Measurements from ENCODE around the gene CELF4.

CELF4 gene

DNA sequence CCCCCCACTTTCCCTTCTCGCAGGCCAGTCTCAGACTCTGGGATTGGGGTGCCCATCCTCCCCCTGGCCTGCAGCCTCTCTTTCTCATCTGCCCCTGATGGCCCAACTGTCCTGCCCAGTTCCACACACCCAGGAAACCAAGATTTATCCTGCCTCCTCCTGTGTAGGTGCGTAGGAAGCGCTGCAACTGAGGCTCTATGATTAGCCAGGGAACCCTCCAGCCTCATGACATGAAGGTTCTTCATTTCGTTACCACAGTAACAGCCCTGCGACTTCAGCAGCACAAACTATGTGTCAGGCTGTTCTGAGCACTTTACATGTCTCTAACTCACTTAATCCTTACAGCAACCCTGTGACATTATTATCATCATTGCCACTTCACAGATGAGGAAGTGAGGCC lies 305.9 kb downstream of the CELF4 start:
- Histone ChIP-seq H3K4me3 (ENCODE audit: insufficient read depth, low read depth, low read length, poor library complexity, severe bottlenecking) (no peak overlapping the region), H3K36me3 (ENCODE audit: control insufficient read depth, insufficient read depth, low read length) (no peaks in the 10 kb centered on the region), H3K27me3 (replicated peaks; ENCODE audit: control insufficient read depth, insufficient read depth, low read length, poor library complexity, severe bottlenecking) (peaks cover 8% of the 10 kb centered on the region), H3K4me1 (ENCODE audit: control insufficient read depth, insufficient read depth, low read length, poor library complexity, severe bottlenecking) (no peaks in the 10 kb centered on the region), H3K9me3 (ENCODE audit: control insufficient read depth, low read length) (no peaks in the 10 kb centered on the region), H3K27ac (ENCODE audit: insufficient read depth, low read length, poor library complexity, severe bottlenecking) (no peak overlapping the region)
- no peak for DNase-seq

DNA sequence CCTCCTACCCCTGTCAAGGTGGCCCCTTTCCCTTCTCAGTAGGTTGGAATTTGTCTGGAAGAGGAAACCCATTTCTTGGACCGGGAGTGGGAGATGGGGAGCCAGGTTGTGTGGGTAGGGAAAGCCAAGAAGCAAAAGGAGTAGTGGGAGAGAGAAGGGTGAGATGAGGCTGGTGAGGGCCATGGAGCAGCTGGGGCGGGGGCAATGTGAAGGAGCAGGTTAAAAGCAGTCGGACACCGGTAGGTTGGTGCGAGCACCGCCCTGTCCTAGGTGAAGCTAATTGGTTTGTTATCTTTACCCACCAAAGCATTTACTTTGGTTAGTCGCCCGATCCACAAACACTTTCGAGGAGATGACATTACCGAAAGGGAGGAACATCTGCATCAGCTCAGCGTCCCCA lies 306.8 kb downstream of the CELF4 start:
- no peak for DNase-seq
- Histone ChIP-seq H3K9me3 (ENCODE audit: control insufficient read depth, low read length) (no peaks in the 10 kb centered on the region), H3K36me3 (ENCODE audit: control insufficient read depth, insufficient read depth, low read length) (no peaks in the 10 kb centered on the region), H3K27ac (ENCODE audit: insufficient read depth, low read length, poor library complexity, severe bottlenecking) (no peak overlapping the region), H3K27me3 (replicated peaks; ENCODE audit: control insufficient read depth, insufficient read depth, low read length, poor library complexity, severe bottlenecking) (peaks cover 12% of the 10 kb centered on the region), H3K4me1 (ENCODE audit: control insufficient read depth, insufficient read depth, low read length, poor library complexity, severe bottlenecking) (no peaks in the 10 kb centered on the region), H3K4me3 (ENCODE audit: insufficient read depth, low read depth, low read length, poor library complexity, severe bottlenecking) (no peak overlapping the region)

DNA sequence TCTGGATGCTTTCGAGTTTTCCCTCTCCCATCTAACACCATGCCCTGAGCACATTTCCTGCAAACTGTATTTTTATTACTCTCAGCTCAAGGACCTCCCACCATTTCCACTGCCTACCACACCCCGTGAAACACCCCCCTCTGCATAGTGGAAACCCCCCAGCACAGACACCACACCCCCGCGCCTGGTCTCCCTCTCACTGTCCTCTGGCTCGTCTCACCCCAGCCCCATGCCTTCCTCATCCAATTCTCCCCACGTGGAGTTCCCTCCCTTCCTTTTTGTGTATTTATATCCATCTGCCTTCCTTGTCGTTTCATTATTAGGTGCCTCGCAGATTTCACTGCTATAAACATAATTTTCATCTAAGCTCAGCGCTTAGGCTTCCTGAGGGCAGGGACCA lies 307.5 kb downstream of the CELF4 start:
- no peaks in the 10 kb centered on the region for H3K36me3 ChIP-seq (ENCODE audit: control insufficient read depth, insufficient read depth, low read length)
- peaks cover 17% of the 10 kb centered on the region for H3K27me3 ChIP-seq (replicated peaks; ENCODE audit: control insufficient read depth, insufficient read depth, low read length, poor library complexity, severe bottlenecking)
- no peak for DNase-seq
- H3K4me1 ChIP-seq (ENCODE audit: control insufficient read depth, insufficient read depth, low read length, poor library complexity, severe bottlenecking), result peaks cover 2% of the 10 kb centered on the region
- no peak overlapping the region for H3K27ac ChIP-seq (ENCODE audit: insufficient read depth, low read length, poor library complexity, severe bottlenecking)
- no peak overlapping the region for H3K4me3 ChIP-seq (ENCODE audit: insufficient read depth, low read depth, low read length, poor library complexity, severe bottlenecking)
- no peaks in the 10 kb centered on the region for H3K9me3 ChIP-seq (ENCODE audit: control insufficient read depth, low read length)

DNA sequence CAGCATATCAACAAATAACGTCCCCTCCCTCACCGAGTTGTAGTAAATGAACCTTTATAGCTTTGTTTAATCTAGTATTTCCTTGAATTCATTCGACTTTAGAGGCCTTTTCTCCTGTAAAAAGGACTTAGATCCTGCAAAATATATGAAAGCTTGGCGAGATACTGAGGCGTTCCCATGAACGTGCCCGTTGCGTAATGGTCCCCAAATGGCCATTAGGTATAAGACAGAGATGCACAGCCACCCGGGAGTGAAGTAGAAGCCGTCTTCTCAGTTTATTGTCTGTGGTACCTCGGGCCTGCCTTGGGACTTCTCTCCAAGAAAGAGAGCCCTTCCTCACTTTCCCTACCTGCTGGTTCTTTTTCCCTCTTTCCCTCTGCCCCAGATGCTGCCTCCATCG lies 310.6 kb downstream of the CELF4 start:
- no peaks in the 10 kb centered on the region for H3K9me3 ChIP-seq (ENCODE audit: control insufficient read depth, low read length)
- no peak for DNase-seq
- H3K27ac ChIP-seq (ENCODE audit: insufficient read depth, low read length, poor library complexity, severe bottlenecking), result no peak overlapping the region
- H3K4me3 ChIP-seq (ENCODE audit: insufficient read depth, low read depth, low read length, poor library complexity, severe bottlenecking), result no peak overlapping the region
- peaks cover 2% of the 10 kb centered on the region for H3K4me1 ChIP-seq (ENCODE audit: control insufficient read depth, insufficient read depth, low read length, poor library complexity, severe bottlenecking)
- H3K36me3 ChIP-seq (ENCODE audit: control insufficient read depth, insufficient read depth, low read length), result no peaks in the 10 kb centered on the region
- H3K27me3 ChIP-seq (replicated peaks; ENCODE audit: control insufficient read depth, insufficient read depth, low read length, poor library complexity, severe bottlenecking), result peaks cover 17% of the 10 kb centered on the region

DNA sequence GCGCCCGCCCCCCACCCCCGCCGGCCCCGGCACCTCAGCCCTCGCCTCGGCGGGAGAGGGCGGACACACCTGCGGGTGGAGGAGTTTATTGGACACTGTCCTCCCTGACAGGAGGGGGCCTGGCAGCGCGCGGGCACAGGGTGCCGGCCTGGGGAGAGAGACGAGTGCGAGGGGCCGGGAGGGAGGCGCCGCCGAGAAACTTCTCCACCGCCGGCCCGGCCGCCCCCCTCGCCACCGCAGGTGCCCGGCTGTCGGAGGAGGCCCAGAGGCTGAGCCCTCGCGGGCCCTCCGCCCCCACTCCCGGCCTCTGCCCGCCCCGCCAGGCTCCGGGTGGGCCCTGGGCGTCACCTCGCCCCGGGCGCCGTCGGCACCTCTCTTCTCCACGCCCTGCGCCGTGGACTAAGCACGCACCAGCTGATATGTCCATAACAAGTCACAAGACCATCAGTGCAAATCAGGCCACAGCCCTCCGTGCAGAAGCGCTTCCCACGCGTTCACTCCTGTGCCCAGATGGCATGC lies 311.3 kb downstream of the CELF4 start:
- peaks cover 17% of the 10 kb centered on the region for H3K27me3 ChIP-seq (replicated peaks; ENCODE audit: control insufficient read depth, insufficient read depth, low read length, poor library complexity, severe bottlenecking)
- no peak for DNase-seq
- no peak overlapping the region for H3K4me3 ChIP-seq (ENCODE audit: insufficient read depth, low read depth, low read length, poor library complexity, severe bottlenecking)
- H3K4me1 ChIP-seq (ENCODE audit: control insufficient read depth, insufficient read depth, low read length, poor library complexity, severe bottlenecking), result peaks cover 2% of the 10 kb centered on the region
- H3K36me3 ChIP-seq (ENCODE audit: control insufficient read depth, insufficient read depth, low read length), result no peaks in the 10 kb centered on the region
- H3K9me3 ChIP-seq (ENCODE audit: control insufficient read depth, low read length), result no peaks in the 10 kb centered on the region
- no peak overlapping the region for H3K27ac ChIP-seq (ENCODE audit: insufficient read depth, low read length, poor library complexity, severe bottlenecking)

DNA sequence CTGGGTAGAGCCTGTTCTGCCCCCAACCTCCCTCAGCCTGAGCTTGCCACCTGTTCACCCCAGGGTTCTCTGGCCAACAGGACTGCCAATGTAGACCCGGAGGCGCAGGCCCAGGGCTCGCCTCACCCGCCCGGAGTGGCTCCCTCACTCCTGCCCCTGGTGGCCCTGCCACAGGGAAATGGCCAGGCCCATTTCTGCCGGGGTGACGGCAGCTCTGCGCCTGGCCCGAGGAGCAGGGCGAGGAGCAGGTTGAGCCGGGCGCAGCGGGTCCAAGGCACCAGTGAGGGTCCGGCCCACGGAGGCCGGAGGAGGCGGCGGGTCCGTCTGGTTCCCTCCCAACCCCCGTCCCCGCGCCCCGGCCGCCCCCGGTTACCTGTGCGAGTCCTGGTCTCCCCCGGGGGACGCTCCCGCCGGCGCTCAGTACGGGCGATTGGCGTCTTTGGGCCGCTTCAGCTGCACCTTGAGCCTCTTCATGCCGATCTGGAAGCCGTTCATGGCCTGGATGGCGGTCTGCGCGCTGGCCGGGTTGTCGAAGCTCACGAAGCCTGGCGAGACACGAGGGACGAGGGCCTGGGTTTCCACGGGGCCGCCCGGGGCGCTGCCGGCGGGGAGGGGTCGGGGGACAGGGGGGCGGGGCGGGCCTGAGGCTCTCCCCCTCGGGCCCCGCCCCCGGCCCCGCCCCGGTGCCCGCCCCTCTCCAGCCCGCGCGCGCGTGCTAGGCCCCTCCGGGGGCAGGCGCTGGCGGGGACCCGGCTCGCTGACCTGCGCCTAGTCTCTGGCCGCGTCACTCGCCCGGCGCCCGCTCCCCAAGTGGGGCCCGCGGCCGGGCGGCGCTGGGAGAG lies 312.0 kb downstream of the CELF4 start:
- H3K4me3 ChIP-seq (ENCODE audit: insufficient read depth, low read depth, low read length, poor library complexity, severe bottlenecking), result no peak overlapping the region
- no peak for DNase-seq
- H3K9me3 ChIP-seq (ENCODE audit: control insufficient read depth, low read length), result no peaks in the 10 kb centered on the region
- peaks cover 2% of the 10 kb centered on the region for H3K4me1 ChIP-seq (ENCODE audit: control insufficient read depth, insufficient read depth, low read length, poor library complexity, severe bottlenecking)
- H3K36me3 ChIP-seq (ENCODE audit: control insufficient read depth, insufficient read depth, low read length), result no peaks in the 10 kb centered on the region
- peaks cover 17% of the 10 kb centered on the region for H3K27me3 ChIP-seq (replicated peaks; ENCODE audit: control insufficient read depth, insufficient read depth, low read length, poor library complexity, severe bottlenecking)
- H3K27ac ChIP-seq (ENCODE audit: insufficient read depth, low read length, poor library complexity, severe bottlenecking), result no peak overlapping the region

DNA sequence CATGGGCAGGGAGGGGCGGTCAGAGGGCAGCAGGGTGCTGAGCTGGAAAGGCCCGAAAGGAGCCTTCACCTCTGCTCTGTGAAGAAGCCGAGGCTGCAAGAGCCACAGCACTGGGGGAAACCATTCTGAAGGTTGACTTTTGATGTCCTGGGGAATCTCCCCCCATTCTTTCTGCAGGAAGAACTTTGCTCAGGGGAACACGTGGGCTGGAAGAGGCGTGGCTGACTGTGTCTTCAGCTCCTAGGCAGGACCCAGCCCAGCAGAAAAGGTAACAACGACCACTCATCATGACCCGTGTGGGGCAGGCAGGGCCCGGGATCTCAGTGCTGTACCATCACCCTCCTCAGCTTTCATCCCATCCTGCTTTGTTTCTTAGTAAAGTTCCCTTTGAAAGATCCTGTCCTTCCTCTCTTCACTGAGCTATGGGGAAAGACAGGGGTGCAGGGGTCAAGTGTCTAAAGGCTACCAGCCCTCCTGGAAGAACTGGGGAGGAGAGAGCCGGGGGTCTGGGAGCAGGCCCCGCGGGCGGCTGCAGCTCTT lies 312.7 kb downstream of the CELF4 start:
- Histone ChIP-seq H3K27me3 (replicated peaks; ENCODE audit: control insufficient read depth, insufficient read depth, low read length, poor library complexity, severe bottlenecking) (peaks cover 17% of the 10 kb centered on the region), H3K36me3 (ENCODE audit: control insufficient read depth, insufficient read depth, low read length) (no peaks in the 10 kb centered on the region), H3K4me1 (ENCODE audit: control insufficient read depth, insufficient read depth, low read length, poor library complexity, severe bottlenecking) (peaks cover 2% of the 10 kb centered on the region), H3K9me3 (ENCODE audit: control insufficient read depth, low read length) (no peaks in the 10 kb centered on the region), H3K27ac (ENCODE audit: insufficient read depth, low read length, poor library complexity, severe bottlenecking) (no peak overlapping the region), H3K4me3 (ENCODE audit: insufficient read depth, low read depth, low read length, poor library complexity, severe bottlenecking) (no peak overlapping the region)
- DNase-seq, result no peak

DNA sequence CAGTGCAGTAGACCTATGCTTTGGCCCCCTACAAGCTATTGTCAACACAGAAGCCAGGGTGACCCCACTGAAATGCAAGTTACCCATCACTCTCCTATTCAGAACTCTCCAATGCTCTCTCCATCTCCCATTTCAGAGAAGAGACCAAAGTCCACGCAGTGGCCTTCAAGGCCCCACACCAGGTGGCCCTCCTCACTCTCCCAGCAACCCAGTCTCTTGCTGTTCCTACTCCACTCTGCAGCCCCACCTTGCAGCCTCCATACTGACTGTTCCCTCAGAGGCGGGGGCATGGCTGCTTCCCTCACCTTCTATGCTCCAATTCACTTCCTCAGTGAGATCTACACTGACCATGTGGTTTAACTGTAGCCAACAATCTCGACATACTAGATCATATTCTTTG lies 313.3 kb downstream of the CELF4 start:
- Histone ChIP-seq H3K27me3 (replicated peaks; ENCODE audit: control insufficient read depth, insufficient read depth, low read length, poor library complexity, severe bottlenecking) (peaks cover 17% of the 10 kb centered on the region), H3K4me1 (ENCODE audit: control insufficient read depth, insufficient read depth, low read length, poor library complexity, severe bottlenecking) (peaks cover 2% of the 10 kb centered on the region), H3K9me3 (ENCODE audit: control insufficient read depth, low read length) (no peaks in the 10 kb centered on the region), H3K36me3 (ENCODE audit: control insufficient read depth, insufficient read depth, low read length) (no peaks in the 10 kb centered on the region), H3K4me3 (ENCODE audit: insufficient read depth, low read depth, low read length, poor library complexity, severe bottlenecking) (no peak overlapping the region), H3K27ac (ENCODE audit: insufficient read depth, low read length, poor library complexity, severe bottlenecking) (no peak overlapping the region)
- no peak for DNase-seq

DNA sequence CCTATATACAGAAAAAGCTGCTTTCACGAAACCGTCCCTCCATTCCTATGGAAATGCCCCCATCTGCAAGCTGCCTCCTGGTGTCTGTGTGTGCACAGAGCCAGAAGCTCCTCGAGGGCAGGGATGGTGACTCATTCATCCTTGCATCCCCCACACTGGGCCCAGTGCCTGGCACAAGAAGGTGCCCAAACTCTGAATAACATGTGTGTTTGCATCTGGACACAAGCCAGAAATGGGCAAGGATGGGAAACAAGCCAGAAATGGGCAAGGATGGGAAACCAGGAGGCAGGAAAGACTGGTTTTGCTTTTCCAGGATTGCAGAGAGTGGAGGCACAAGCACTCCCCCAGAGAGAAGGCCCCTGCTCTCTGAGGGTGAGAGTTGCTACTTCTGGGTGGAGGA lies 313.9 kb downstream of the CELF4 start:
- peaks cover 17% of the 10 kb centered on the region for H3K27me3 ChIP-seq (replicated peaks; ENCODE audit: control insufficient read depth, insufficient read depth, low read length, poor library complexity, severe bottlenecking)
- no peak for DNase-seq
- peaks cover 2% of the 10 kb centered on the region for H3K4me1 ChIP-seq (ENCODE audit: control insufficient read depth, insufficient read depth, low read length, poor library complexity, severe bottlenecking)
- H3K27ac ChIP-seq (ENCODE audit: insufficient read depth, low read length, poor library complexity, severe bottlenecking), result no peak overlapping the region
- no peak overlapping the region for H3K4me3 ChIP-seq (ENCODE audit: insufficient read depth, low read depth, low read length, poor library complexity, severe bottlenecking)
- H3K36me3 ChIP-seq (ENCODE audit: control insufficient read depth, insufficient read depth, low read length), result no peaks in the 10 kb centered on the region
- no peaks in the 10 kb centered on the region for H3K9me3 ChIP-seq (ENCODE audit: control insufficient read depth, low read length)

DNA sequence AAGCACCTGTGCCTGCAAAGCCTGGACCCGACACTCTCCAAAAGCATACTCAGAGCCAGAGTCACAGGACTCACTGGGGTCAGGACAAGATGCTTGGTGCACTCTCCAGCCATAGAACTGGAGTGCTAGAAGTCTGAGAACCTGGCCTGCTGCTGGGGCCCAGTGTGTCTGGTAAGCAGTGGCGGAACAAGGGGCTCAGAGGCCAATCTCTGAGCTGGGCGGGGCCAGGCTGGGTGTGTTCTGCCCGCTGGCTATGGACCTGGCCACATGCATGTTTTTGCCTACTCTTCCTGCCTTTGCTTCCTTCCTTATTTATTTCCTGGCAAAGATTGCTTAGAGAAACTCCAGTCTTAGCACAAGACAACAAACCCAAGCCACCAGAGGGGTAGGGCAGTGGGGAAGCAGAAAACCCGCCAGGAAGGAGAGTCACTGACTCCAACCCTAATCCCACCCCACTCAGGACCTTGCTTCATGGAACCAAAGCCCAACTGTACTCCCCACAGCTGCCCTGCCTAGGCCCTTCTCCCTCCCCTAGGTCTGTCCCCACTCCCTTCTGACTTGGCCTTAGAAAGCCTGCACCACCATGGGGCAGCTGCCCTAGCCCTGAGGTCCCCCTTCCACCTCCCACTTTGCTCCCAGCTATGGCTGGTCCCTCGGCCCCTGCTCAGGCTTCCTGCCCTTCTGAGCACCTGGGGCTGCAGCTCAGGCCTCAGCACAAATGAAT lies 315.5 kb downstream of the CELF4 start:
- Histone ChIP-seq H3K4me3 (ENCODE audit: insufficient read depth, low read depth, low read length, poor library complexity, severe bottlenecking) (no peak overlapping the region), H3K36me3 (ENCODE audit: control insufficient read depth, insufficient read depth, low read length) (no peaks in the 10 kb centered on the region), H3K27me3 (replicated peaks; ENCODE audit: control insufficient read depth, insufficient read depth, low read length, poor library complexity, severe bottlenecking) (peaks cover 12% of the 10 kb centered on the region), H3K9me3 (ENCODE audit: control insufficient read depth, low read length) (no peaks in the 10 kb centered on the region), H3K4me1 (ENCODE audit: control insufficient read depth, insufficient read depth, low read length, poor library complexity, severe bottlenecking) (peaks cover 2% of the 10 kb centered on the region), H3K27ac (ENCODE audit: insufficient read depth, low read length, poor library complexity, severe bottlenecking) (no peak overlapping the region)
- no peak for DNase-seq

All from effector memory CD4-positive, alpha-beta T cell (primary cell).